Measurements from ENCODE around the gene DFFB.

DFFB gene

DNA sequence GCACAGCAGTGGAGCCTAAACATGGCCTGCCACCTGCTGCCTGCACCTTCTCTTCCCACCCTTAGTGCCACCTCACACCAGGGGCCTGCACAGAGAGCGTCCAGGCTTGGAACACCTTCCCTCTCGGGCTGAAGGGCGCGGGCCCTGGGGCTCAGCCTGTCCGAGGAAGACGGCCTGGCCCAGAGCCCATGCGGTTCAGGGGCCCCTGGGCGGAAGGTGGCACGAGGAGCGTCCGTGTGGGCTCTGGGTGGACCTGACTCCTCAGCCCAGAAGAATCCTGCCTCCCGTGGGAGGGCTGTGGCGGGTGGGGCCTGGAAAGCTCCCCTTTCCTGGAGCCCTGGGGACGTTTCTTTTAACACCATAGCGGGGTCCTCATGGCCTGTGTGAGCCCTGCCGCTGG lies 19.4 kb downstream of the DFFB start:
- no peak for DNase-seq

DNA sequence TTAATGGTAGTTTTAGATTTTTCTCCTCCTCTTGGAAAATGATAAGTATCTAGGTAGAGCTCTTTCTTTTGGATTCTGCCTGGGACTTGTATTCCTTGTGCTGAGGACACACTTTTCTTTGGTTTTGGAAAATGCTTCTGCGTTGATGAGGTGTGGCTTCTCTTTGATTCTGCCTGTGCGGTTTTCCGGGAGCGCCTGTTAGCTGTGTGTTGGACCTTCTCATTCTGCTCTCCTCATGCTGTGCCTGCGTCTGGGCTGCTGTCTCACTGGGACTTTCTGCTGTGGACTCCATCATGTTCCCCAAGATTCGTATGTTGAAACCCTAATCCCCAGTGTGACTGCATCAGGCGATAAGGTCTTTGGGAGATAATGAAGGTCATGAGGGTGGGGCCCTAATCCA lies 21.8 kb downstream of the DFFB start:
- DNase-seq = no peak

DNA sequence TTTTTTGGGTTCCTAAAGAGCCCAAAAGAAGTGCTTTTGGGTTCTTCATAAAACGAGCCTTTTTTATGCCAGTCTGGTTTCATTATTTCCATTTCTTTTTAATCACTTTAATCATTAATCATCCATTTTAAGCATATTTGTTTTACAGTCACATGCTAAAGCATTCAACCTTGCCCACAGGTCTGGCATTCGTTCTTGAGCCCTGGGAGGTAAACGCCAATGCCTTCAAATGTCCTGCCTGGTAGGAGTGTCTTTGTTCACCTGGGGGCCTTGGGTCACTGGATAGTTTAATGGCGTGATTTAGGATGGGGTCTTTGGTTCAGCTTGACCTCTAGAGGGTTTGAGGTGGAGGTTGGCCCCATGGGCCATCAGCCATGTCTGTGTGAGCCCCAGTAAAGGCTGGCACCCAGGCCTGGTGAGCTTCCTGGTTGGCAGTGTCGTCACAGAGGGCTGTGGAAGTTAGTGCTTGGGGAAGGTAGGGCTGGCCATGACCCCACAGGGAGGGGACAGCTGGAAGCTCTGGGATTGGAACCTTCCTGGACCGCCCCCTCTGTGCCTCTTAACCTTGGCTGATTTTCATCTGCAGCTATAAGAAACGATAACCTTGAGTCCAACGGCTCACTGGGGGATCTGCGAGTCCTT lies 22.6 kb downstream of the DFFB start:
- DNase-seq = no peak

DNA sequence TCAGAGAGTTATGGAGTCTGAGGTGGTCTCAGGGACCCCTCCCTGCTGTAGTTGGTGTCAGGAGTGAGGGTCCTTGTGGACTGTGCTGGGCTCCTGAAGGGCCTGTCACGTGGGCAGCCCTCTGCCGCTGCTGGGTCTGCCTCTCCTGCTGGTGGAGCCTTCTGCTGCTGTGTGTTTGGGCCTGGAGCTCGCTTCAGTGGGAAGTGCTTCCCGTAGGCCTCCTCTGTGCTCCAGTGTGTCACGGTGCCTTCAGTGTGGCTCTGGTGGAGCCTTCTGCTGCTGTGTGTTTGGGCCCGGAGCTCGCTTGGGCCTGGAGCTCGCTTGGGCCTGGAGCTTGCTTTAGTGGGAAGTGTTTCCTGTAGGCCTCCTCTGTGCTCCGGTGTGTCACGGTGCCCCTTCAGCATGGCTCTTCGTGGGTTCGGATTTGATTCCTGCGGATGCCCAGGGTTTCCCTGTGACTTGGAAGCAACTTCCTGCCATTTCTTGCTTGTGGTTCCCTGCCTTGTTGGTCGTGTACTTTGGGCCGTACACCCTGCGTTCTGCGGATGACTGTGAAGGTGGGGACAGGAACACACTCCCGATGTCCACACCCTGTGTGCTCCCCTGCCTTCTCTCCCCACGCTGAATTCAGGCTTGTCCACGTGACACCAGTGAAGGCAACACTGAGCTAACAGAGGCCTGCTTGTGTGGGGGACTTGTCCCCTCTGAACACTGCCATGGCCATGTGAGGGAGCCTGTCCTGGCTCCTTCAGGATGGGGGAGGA lies 23.3 kb downstream of the DFFB start:
- no peak for DNase-seq

DNA sequence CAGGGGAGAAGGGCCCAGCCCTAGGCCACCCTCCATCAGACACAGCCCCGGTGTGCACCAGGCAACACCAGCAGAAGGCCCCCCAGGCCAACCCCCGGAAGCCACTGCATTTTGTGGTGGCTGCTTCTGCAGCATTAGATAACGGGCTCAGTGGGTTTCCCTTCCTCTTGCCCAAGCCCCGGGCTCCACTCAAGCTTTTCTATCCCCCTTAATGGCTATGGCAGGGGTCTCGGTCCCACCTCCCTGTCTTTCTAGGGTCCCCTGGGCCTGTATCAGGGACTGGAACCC lies 23.9 kb downstream of the DFFB start:
- DNase-seq = no peak

DNA sequence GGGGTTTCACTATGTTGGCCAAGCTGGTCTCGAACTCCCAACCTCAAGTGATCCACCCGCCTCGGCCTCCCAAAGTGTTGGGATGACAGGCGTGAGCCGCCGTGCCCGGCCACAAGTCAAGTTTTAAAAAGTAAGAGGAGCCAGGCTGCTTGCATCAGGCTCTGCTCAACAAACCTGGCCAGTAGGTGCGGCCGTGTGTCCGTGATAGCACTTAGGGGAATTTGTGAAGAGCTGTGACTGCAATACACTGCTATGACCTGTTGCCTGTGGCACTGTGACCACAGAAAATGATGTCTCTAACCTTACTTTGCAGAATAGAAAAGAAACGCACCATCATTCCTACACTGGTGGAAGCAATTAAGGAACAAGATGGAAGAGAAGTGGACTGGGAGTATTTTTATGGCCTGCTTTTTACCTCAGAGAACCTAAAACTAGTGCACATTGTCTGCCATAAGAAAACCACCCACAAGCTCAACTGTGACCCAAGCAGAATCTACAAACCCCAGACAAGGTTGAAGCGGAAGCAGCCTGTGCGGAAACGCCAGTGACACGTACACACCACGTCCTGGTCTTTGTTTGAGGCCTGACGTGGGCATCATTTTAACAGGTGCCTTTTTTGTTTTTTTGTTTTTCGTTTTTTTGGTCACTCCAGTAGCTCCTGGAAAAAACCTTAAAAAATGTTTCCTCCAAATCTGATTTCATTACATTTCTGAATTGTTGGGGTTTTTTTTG lies 26.1 kb downstream of the DFFB start:
- DNase-seq = no peak

DNA sequence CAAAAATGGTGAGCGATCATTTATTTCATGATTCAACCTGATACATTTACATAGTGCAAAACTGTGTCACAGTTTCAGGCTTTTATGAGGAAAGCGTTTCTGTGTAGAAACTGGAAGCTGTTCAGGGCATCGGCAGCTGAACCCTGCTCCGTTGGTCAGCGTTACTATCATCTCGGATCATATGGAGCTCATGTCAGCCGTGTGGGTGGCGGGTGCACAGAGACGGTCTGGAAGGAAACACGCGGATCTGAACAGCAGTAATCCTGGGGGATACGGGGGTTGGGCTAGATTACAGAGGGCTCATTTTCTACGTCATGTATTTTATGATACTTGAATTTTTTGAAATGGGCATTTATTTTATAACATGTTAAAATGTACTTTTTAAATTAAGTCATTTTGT lies 27.7 kb downstream of the DFFB start:
- no peak for DNase-seq

DNA sequence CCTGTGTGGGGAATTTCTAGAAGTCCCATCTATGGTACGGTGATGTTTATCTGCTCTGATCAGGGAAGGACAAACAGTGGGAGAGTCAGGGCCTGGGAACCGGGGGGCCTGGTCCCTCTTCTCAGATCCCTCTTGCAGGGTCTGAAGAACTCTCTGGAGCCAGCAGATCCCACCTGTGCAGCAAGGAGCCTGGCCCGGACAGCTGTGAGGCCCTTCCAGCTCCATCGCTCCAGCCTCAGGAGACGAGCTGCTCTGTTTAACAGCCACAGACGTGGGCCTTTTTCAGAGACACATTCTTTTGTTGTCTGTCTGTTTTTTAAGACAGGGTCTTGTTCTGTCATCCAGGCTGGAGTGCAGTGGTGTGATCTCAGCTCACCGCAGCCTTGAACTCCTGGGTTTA lies 28.3 kb downstream of the DFFB start:
- no peak for DNase-seq

DNA sequence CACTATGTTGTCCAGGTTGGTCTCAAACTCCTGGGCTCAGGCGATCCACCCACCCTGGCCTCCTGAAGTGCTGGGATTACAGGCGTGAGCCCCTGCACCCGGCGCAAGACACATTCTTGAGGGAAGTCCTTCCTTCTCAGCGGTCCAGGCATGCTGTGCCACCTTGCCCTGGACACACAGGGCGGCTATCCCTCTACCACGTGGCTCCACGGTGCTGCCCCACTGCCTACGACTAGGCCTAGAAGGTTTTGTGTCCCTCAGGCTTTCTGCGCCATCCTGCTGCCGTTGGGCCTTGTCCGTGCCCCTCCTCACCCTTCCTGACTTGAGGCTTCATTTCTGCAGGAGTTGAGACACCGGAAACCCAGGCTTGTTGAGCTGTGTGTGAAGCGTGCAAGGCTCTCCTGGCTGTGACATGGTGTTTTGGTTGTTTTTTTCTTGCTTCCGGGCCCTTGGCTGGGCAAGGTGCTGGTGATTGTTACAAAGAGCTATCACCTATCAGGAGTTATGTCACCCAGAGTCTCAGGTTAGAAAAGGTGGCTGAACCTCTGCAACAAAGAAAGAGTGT lies 28.9 kb downstream of the DFFB start:
- no peak for DNase-seq

DNA sequence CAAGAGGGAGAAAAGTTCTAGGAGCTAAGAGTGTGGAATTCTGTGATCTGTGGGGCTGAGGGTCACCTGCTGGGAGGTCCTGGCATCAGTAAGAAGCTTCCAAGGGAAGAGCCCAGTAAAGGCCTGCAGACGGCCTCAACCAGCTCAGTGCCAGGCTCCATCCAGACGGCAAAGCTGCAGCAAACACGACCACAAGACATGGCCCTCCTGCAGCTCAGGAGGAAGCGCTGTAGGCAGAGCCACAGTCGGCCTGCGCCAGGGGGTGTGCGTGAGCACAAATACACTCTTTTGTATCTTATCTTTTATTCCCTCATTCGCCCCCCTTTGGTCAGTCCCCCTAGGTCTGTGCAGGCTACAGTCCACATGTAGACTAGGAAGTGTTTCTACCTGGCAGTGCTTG lies 29.4 kb downstream of the DFFB start:
- no peak for DNase-seq

DNA sequence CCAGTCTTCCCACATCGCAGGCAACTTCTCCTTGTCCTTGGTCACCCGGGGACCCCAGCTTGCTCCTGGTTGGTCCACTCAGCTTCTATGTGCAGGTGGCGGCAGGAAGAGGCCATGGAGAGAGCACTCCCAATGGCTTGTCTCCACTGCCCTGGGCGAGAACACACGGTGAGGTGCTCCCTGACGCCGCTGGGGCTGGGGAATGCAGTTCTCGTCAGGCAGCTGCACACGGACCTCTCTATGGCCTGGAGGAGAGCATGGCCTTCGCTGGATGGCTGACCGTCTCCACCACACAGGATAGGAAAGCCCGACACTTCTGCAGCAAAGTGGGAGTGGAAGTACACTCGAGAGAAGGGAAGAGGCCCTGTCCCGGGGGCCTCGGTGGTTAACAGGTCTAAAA lies 31.0 kb downstream of the DFFB start:
- DNase-seq = no peak

DNA sequence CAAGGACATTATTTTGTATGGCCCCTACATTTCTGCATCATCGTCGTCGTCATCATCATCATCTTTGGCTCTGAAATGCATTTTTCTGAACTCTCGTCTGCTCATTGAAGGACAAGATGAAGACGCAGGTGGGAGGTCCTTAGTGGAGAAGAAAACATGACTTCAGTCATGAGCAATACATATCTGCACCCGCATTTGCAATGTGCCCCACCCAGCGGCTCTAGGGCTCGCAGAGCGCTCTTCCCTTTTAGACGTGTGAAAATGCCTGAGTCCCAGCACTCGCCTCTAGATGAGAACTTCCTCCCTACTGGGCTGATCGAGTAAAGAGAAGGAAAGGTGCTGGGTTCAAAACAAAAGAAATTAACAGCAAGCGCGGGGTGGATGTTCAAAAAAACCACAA lies 32.7 kb downstream of the DFFB start:
- no peak for DNase-seq

DNA sequence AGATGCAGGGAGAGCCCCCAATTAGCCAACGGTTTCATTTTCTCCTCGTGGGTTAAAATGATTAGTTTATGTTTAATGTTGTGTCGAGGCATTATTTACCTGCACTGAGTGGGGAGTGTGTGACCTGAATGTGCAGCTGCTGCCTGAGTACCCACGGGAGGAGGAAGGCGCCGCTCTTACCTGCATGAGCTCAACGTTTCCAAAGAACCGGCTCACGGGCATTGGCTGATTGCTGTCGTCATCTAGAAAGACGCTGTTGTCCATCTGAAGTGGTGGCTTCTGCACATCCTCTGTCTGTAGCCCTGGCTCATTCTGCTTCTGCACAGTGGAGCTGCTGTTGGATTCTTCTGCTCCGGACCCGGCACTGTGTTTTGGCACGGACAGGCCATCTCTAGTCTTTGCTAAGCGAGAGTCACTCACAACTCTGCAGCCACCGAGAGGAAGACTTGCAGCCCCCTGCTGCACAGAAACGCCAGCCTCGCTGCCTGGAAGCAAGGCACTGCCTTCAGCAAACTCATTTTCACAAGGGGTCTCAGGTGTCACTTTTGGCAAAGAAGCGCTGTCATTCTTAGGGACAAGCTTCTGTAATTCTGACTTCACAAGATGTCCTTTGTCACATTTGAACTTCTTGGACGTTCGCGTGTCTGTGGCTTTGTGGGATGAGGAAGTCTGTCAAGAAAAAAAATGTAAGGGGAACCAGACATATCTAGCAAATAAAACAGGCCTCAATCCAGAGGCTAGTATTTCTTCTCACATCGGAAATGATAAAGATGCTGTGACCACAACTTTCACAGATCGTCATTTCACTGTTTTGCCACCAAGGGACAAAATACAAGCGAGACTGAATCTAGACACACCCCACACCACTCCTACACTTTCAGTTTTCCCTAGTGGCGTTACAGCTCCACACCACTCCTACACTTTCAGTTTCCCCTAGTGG lies 33.4 kb downstream of the DFFB start:
- DNase-seq = no peak

DNA sequence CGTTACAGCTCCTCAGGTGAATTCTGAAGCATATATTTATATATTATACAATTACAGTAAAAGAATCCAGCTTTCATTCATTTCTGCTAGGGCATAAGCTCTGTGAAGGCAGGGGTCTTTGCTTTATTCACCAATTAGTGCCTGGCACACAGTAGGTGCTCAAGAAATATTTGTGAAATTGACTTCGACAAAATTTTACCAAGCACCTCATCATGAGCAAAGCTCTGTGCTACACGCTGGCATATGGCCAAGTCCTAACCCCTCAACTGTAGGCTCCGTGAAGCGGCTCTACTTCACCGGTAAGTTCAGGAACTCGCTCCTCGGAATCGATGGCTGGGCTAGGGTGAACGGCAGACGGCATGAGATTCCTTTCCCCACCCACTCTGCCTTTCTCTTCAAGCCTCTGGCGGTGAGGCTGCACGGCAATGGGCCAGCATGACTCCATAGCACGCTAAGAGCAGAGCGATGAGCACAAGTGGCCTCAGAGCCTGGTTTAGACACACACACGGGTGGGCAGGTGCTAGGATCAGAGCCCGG lies 34.1 kb downstream of the DFFB start:
- no peak for DNase-seq

DNA sequence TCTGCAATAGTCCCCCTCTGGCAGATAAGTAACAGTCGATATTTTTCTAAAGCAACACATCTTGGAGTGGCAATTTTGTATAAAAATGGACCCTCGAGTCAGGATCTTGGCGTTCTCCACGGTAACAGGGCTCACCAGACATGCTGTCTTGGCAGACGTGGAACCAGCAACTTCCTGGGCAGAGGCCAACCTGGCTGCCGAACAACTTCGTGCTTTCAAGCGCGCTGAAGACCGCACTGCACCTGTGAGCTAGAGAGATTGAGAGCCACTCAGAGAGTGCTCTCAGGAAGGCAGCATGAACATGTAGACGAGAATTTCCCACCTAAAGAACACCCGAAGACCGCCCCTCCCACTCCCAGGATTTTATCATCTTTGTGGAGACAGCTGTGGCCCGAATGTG lies 35.5 kb downstream of the DFFB start:
- no peak for DNase-seq

DNA sequence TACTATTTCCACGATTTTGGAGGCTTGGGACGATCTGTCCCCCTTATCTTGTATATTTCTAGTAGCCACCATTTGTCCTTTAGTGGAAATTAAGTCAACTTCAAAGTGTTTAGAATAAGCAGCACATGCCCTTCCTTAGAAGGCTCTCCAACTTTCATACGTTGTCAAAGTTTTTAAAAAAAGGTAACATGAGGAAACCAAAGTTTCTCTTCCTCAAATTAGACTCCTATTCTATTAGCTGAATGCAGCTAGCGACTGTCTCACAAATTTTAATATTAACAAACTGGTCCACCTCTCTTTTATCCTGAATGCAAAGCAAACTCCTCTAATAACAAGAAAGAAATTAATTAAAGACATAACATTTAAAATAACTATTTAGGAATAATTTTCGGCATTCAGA lies 35.9 kb downstream of the DFFB start:
- DNase-seq = no peak

DNA sequence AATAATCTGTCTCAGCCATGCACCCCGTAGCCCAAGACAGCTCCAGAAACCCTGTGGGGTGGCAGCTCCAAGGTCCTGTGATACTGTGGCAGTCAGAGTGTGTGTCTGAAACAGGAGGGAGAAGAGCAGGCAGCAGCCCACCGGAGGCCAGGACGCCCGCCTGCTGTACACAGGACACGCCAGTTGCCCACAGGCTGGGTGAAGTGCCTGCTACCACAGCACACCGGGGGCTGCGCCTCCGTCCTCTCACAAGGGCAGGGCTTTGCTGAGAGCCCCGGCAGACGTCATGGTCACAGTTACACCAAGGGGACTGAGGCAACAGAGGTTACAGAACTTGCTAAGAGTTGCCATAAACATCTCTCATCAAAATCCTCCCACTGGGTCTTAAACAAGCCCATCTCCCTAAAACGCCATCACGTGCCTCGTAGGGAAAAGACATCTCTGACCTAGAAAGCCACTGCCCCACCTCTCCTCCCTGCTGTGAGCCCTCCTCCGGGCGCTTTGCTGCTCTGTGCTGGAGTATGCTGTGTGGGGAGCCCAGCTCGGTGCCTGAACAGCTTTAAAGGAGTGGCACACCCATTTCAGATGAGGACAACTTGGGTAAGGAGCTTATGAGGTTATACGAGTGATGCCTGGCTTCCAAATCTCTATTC lies 37.5 kb downstream of the DFFB start:
- no peak for DNase-seq

DNA sequence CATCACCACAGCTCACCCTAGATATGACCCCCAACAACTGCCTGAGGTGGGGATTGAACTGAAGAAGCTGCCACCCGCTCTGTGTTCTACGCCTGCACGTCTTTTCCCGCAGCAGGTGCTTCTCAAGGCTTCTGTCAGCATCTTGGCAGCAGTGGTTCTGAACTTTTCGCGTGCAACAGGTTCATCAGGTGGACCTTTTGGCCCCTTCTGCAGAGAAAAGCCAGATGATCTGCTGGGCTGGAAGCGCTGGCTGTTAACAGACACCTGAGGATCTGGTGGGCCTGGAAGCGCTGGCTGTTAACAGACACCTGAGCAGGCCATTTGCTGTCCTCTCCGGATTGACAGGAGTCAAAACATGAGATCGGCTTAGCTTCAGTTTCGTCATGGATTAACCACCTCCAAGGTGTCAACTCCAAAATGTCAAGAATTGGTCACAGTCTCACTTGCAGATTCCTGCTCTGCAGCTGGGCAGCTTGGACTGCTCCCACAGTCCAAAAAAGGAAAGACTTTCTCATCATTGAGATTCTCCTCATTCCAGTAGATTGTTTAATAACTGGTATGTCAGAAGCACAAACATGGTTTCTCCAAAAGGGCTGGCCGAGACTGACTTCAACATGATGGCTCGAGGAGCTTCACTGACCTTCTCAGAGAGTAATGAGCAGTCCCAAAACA lies 38.1 kb downstream of the DFFB start:
- no peak for DNase-seq

DNA sequence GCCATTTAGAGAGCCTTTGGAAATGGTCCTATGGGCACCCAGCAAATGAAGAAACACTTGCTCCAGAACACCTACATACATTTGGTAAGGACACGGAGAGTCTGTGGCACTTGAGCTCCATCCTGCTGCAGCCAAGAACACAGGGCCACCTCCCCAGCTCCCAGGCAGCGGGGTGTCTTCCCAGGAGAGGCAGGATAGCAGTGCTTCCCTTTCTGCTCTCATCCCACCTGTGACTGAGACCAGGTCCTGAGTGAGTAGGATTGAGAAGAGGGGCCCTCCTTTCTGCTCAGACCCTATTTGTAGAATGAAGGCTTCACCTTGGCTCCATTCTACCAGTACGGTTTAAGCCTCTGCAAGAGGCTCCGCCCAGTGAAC lies 38.7 kb downstream of the DFFB start:
- DNase-seq = no peak

DNA sequence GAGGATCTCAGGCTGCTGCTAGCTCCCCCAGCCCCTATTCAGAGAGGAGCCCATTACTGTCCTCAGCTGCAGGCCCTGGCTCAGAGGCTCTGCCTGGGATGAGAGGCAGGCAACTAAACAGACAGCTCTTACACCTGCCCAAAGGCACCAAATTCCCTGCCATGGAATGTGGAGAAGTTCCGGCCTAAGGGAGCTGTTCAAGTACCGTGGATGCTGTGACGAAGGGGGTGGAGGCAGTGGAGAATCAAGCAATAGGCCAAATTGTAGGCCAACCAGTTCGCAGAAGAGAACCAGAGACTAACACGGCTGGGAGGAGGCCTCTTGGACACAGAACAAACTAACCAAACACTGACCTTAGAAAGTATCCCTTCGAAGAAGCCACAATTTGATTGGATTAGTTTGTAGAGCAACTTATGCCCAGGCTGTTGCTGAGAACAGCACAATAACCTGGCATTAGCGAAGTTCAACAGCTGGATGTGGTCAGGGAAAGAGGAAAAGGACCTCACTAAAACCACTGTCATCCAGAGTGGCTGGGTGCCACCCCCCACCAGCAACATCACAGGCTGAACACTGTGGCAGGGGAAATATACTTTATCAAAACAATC lies 39.2 kb downstream of the DFFB start:
- DNase-seq = no peak

DNA sequence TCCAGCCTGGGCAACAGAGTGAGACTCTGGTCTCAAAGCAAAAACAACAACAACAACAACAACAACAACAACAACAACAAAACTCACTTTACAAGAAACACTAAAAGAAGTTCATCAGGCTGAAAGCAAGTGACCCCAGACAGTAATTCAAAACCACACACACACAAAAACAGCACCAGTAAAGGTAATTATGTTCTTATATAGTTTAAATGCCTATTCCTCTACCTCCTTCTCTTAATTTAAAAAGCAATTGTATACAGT lies 41.1 kb downstream of the DFFB start:
- no peak for DNase-seq
